OCI-LY1 (cell line): Measurements from ENCODE around the gene CORIN.

ENCODE experiments used
- EZH2 ChIP-seq: fragments of 200-600 bp; sonication (generic), shearing (Covaris generic); IDR thresholded peaks from 2 replicates; pipeline ENCODE4 v1.8.0; 2017; ENCODE audit warnings: borderline replicate concordance, mixed run types, mild to moderate bottlenecking, antibody characterized with exemption, low read length, moderate library complexity, mixed read lengths
- TF ChIP-seq, protein P1 (sequence below): fragments of 200-600 bp; sonication (generic), shearing (Covaris generic); IDR thresholded peaks from 2 replicates; pipeline ENCODE4 v1.5.1; 2017; ENCODE audit warnings: mild to moderate bottlenecking, antibody characterized with exemption, low read length, moderate library complexity, mixed read lengths

- TF ChIP-seq, protein P1, sequence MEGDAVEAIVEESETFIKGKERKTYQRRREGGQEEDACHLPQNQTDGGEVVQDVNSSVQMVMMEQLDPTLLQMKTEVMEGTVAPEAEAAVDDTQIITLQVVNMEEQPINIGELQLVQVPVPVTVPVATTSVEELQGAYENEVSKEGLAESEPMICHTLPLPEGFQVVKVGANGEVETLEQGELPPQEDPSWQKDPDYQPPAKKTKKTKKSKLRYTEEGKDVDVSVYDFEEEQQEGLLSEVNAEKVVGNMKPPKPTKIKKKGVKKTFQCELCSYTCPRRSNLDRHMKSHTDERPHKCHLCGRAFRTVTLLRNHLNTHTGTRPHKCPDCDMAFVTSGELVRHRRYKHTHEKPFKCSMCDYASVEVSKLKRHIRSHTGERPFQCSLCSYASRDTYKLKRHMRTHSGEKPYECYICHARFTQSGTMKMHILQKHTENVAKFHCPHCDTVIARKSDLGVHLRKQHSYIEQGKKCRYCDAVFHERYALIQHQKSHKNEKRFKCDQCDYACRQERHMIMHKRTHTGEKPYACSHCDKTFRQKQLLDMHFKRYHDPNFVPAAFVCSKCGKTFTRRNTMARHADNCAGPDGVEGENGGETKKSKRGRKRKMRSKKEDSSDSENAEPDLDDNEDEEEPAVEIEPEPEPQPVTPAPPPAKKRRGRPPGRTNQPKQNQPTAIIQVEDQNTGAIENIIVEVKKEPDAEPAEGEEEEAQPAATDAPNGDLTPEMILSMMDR, result no peak
- TF ChIP-seq EZH2, result no peak
These were observed 10.4 kb downstream of the CORIN start for GRCh38 chr4:47827343-47828047.
